ENCODE results near the gene APPL2.
A peak's percentile ranks its signal among the peaks of the same experiment; 100 is the strongest.
"Not testable (repeated sequence)": the region's sequence is repeated elsewhere in the genome, so short reads cannot be mapped to it uniquely, and the experiment has no call there.

The APPL2 gene

GRCh38 chr12:105256011-105256410 lies 20.0 kb upstream of the APPL2 start:
- DNase-seq = no peak

- no peak for DNase-seq
Observed at GRCh38 chr12:105253866-105254513, 18.0 kb upstream of the APPL2 start.

- DNase-seq = no peak
Observed at GRCh38 chr12:105252901-105253300, 16.9 kb upstream of the APPL2 start.

- not testable (repeated sequence) for DNase-seq
Observed at GRCh38 chr12:105245776-105246427, 9.9 kb upstream of the APPL2 start.

GRCh38 chr12:105245291-105245690 lies 9.3 kb upstream of the APPL2 start:
- DNase-seq = no peak

- DNase-seq = peak; percentile 70
Observed at GRCh38 chr12:105240228-105240627, 4.3 kb upstream of the APPL2 start.

- DNase-seq = no peak
Observed at GRCh38 chr12:105239304-105239703, 3.3 kb upstream of the APPL2 start.

GRCh38 chr12:105237666-105238065 lies 1.7 kb upstream of the APPL2 start:
- no peak for DNase-seq

GRCh38 chr12:105235281-105235731 lies 668 bp downstream of the APPL2 start:
- no peak for DNase-seq

GRCh38 chr12:105234197-105234596 lies 1.8 kb downstream of the APPL2 start:
- no peak for DNase-seq

- DNase-seq = no peak
Observed at GRCh38 chr12:105233041-105233905, 2.7 kb downstream of the APPL2 start.

GRCh38 chr12:105231396-105231795 lies 4.6 kb downstream of the APPL2 start:
- DNase-seq = no peak

GRCh38 chr12:105229371-105229770 lies 6.6 kb downstream of the APPL2 start:
- no peak for DNase-seq

GRCh38 chr12:105228966-105229365 lies 7.0 kb downstream of the APPL2 start:
- DNase-seq = no peak

- DNase-seq = peak; percentile 58
Observed at GRCh38 chr12:105228494-105228893, 7.5 kb downstream of the APPL2 start.

GRCh38 chr12:105227879-105228278 lies 8.1 kb downstream of the APPL2 start:
- DNase-seq = no peak

- DNase-seq = peak; percentile 13
Observed at GRCh38 chr12:105226219-105226618, 9.8 kb downstream of the APPL2 start.

GRCh38 chr12:105225505-105226015 lies 10.4 kb downstream of the APPL2 start:
- DNase-seq = peak; percentile 21

- no peak for DNase-seq
Observed at GRCh38 chr12:105224399-105224798, 11.6 kb downstream of the APPL2 start.

- no peak for DNase-seq
Observed at GRCh38 chr12:105223884-105224283, 12.1 kb downstream of the APPL2 start.

- no peak for DNase-seq
Observed at GRCh38 chr12:105223352-105223845, 12.6 kb downstream of the APPL2 start.

GRCh38 chr12:105222726-105223351 lies 13.1 kb downstream of the APPL2 start:
- peak; percentile 50 for DNase-seq

GRCh38 chr12:105222284-105222655 lies 13.7 kb downstream of the APPL2 start:
- DNase-seq = no peak
